Effector CD4-positive, alpha-beta T cell (primary cell): ENCODE results near the gene IREB2.
A peak's percentile ranks its signal among the peaks of the same experiment; 100 is the strongest.
"Not testable (repeated sequence)": the region's sequence is repeated elsewhere in the genome, so short reads cannot be mapped to it uniquely, and the experiment has no call there.

Experiments
- DNase-seq: peaks from one replicate; pipeline ENCODE4 v3.0.0-alpha.2; 2020

The IREB2 gene

GRCh38 chr15:78407608-78408354 lies 30.2 kb upstream of the IREB2 start:
- DNase-seq: no peak

- no peak for DNase-seq
Measured at GRCh38 chr15:78408355-78408640, 29.7 kb upstream of the IREB2 start.

- no peak for DNase-seq
Measured at GRCh38 chr15:78408961-78409360, 29.1 kb upstream of the IREB2 start.

GRCh38 chr15:78411061-78411460 lies 27.0 kb upstream of the IREB2 start:
- DNase-seq: no peak

GRCh38 chr15:78414621-78415250 lies 23.3 kb upstream of the IREB2 start:
- DNase-seq: no peak

- no peak for DNase-seq
Measured at GRCh38 chr15:78415284-78415683, 22.7 kb upstream of the IREB2 start.

GRCh38 chr15:78417754-78418630 lies 20.0 kb upstream of the IREB2 start:
- DNase-seq: no peak

GRCh38 chr15:78418686-78419085 lies 19.3 kb upstream of the IREB2 start:
- no peak for DNase-seq

GRCh38 chr15:78419367-78419766 lies 18.6 kb upstream of the IREB2 start:
- DNase-seq: no peak

GRCh38 chr15:78420220-78420619 lies 17.8 kb upstream of the IREB2 start:
- no peak for DNase-seq

- DNase-seq: no peak
Measured at GRCh38 chr15:78420766-78421165, 17.2 kb upstream of the IREB2 start.

GRCh38 chr15:78421238-78421965 lies 16.6 kb upstream of the IREB2 start:
- no peak for DNase-seq

- DNase-seq: peak; percentile 43
Measured at GRCh38 chr15:78422571-78423340, 15.3 kb upstream of the IREB2 start.

GRCh38 chr15:78424673-78425072 lies 13.3 kb upstream of the IREB2 start:
- no peak for DNase-seq

- DNase-seq: no peak
Measured at GRCh38 chr15:78425643-78426042, 12.4 kb upstream of the IREB2 start.

- no peak for DNase-seq
Measured at GRCh38 chr15:78426300-78426699, 11.7 kb upstream of the IREB2 start.

- no peak for DNase-seq
Measured at GRCh38 chr15:78427953-78428352, 10.1 kb upstream of the IREB2 start.

GRCh38 chr15:78429477-78429876 lies 8.5 kb upstream of the IREB2 start:
- no peak for DNase-seq

GRCh38 chr15:78431955-78432354 lies 6.1 kb upstream of the IREB2 start:
- no peak for DNase-seq

- no peak for DNase-seq
Measured at GRCh38 chr15:78432664-78433063, 5.4 kb upstream of the IREB2 start.

GRCh38 chr15:78434134-78434533 lies 3.9 kb upstream of the IREB2 start:
- DNase-seq: no peak

- DNase-seq: not testable (repeated sequence)
Measured at GRCh38 chr15:78434711-78435110, 3.3 kb upstream of the IREB2 start.
